Limb (tissue), 2 donors: ENCODE results near the gene ZSCAN16.
"Not testable (repeated sequence)": the region's sequence is repeated elsewhere in the genome, so short reads cannot be mapped to it uniquely, and the experiment has no call there.

Source experiments
- DNase-seq, 2 donors: peaks; one replicate each; pipeline ENCODE4 v3.0.0-alpha.2; 2016; ENCODE audit errors: extremely low spot score in 2 of 2

Gene ZSCAN16

DNA sequence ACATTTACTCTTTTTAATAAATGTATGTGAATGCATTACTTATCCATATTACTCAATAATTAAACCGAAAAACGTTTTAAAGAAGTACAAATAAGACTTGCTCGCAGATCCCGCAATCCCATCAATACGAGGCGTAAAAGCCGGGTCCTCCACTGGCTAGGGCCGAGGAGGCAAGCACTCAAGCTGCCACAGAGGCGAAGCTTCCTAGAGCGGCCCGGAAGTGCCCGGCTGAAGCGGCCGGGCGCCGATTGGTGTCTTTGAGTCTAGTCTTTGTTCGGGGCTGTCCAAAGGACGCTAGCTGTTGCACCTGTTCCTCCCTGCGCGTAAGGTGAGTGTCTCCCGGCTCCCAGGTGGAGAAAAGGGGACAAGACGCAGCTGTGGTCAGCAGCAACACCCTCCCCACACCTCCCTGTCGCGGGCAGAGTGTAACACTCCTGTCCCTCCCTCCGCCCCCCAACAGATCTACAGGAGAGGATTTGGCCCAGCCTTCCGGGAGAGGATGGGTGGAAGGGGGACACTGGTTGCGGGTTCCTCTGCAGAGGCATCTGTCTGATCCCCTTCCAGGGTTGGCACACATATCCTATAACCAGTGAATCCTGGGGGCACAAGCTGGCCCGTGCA, at the start of gene ZSCAN16:
ZSCAN16 (plus strand) TSS at position 260 of the 621 bp plus-strand sequence. CDS start 835 bp downstream, outside the sequence.
- peak; percentile 85 to 86 for DNase-seq

DNA sequence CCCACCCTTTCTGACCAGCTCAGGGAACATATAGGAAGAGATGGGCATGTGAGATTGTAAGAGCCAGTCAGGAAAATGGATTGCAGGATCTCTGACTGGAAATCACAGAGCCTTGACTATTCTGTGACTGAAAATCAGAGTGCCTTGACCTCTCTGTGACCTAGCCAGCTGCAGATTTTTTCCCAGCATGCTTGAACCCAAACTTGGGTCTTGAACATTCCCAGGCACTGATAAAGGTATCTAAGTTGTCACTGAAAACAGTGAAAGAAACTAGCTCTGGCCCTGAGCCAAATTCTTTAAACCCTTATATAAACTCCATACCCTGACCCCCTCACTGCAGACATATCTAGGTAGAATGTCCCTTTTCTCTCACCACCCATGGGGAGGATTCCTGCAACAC, 46.4 kb upstream of the ZSCAN16 start:
- DNase-seq: no peak

DNA sequence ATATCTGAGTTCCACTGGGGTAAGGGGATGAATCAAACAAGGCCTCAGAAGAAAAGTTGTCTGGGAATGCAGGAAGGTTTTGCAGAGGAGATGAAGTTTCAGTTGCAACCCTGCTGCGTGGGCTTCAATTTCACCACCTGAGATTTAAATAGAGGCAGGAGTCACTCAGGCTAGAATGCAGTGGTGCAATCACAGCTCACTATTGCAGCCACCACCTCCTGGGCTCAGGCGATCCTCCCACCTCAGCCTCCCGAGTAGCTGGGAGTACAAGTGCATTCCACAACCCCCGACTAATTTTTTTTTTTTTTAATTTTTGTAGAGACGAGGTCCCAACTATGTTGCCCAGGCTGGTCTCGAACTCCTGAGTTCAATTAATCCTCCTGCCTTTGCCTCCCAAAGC, 45.6 kb upstream of the ZSCAN16 start:
- DNase-seq: no peak

DNA sequence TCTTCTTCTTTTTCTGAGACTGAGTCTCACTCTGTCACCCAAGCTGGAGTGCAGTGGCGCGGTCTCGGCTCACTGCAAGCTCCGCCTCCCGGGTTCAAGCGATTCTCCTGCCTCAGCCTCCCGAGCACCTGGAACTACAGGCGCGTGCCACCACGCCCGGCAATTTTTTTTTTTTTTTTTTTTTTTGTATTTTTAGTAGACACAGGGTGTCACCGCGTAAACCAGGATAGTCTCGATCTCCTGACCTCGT, 44.1 kb upstream of the ZSCAN16 start, which contains the start of gene ZNF165:
ZNF165 (plus strand) TSS at position 188 of the 250 bp plus-strand sequence. CDS start 4,913 bp downstream, outside the sequence.
- not testable (repeated sequence) for DNase-seq

GRCh38 chr6:28080631-28081485, 43.6 kb upstream of the ZSCAN16 start:
- DNase-seq: peak; percentile 95 to 97

- peak in 1 of 2 donors; percentile 2 for DNase-seq
These were observed 43.0 kb upstream of the ZSCAN16 start for GRCh38 chr6:28081486-28081751.

DNA sequence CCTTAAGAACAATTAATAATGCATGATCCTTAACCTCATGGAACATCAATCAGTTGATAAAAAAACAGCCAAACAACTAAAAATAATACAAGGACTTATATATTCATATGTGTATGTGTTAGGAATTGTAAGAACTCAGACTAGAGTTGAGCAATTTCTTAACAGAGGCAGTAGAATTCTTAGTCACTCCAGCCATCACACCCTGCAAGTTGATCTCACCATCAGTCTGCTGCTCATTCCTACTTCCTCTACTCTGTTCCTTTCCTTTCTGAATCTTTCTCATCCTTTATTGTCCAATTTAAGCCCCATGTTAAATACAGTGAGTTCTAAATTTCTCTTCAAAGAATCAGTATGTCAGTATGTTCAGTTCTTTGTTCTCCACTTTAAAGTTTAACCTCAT, 41.5 kb upstream of the ZSCAN16 start:
- DNase-seq: no peak

DNA sequence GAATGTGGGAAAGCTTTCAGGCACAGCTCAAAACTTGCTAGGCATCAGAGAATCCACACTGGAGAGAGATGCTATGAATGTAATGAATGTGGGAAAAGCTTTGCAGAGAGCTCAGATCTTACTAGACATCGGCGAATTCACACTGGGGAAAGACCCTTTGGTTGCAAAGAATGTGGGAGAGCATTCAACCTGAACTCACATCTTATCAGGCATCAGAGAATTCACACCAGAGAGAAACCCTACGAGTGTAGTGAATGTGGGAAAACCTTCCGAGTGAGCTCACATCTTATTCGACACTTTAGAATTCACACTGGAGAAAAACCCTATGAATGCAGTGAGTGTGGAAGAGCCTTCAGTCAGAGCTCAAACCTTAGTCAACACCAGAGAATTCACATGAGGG, 35.4 kb upstream of the ZSCAN16 start:
- DNase-seq: no peak

DNA sequence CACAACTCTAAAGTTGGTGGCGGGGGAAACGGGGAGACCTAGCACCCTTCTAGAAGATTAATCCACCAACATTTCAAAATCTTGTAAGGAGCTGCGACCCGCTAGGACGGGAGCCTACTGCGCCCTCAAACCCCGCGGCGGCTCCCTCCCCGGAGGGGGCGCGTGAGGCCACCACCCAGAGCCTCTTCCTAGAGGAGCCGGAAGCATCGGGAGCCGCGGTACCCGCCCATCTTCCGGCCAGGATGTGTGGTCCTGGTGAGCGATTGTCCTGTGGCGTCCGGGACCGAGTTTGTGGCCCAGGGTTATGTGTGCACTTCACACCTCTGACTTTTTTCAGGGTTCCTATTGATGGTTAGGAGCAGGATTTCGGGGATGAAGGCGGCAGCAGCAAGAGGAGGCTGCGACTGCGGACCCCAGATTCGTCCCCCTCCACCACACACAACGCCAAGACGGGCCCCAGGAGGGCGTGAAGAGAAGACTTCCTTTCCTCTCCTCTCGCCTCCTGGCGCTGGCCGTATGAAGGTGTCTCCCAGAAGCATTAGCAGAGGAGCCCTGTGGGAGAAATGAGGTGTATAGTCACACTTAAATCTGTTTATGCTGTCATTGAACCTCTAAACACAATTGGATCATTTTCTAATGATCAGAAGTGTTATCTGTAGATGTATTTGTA, 33.4 kb upstream of the ZSCAN16 start:
- DNase-seq: peak in 1 of 2 donors; percentile 46

GRCh38 chr6:28102222-28102621, 22.2 kb upstream of the ZSCAN16 start:
- not testable (repeated sequence) for DNase-seq

DNA sequence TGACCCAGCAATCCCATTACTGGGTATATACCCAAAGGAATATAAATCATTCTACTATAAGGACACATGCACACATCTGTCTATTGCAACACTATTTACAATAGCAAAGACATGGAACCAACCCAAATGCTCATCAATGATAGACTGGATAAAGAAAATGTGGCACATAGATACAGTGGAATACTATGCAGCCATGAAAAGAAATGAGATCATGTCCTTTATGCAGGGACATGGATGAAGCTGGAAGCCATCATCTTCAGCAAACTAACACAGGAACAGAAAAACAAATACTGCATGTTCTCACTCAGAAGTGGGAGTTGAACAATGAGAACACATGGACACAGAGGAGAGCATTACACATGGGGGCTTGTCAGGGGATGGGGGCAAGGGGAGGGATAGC, 21.7 kb upstream of the ZSCAN16 start:
- not testable (repeated sequence) for DNase-seq

GRCh38 chr6:28104392-28105244, 19.8 kb upstream of the ZSCAN16 start:
- peak; percentile 86 to 90 for DNase-seq

DNA sequence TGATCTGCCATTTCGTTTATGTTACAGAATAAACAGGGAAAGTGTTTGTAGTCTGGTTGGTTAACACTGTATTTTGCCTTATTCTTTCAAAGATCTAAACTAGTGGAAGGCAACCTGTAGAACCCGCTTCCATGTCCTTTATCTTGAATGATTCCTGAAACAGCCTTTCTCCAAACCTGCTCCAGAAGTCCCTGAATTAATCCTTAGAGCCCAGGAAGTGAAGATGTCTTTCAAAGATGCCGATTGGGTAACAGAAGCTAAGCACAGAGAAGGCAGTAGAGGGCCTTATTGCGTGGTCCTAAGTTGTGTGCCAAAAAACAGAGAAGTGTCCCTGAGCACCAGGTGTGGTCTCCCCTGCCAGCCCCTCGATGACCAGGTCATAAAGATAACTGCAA, 19.2 kb upstream of the ZSCAN16 start:
- no peak for DNase-seq

DNA sequence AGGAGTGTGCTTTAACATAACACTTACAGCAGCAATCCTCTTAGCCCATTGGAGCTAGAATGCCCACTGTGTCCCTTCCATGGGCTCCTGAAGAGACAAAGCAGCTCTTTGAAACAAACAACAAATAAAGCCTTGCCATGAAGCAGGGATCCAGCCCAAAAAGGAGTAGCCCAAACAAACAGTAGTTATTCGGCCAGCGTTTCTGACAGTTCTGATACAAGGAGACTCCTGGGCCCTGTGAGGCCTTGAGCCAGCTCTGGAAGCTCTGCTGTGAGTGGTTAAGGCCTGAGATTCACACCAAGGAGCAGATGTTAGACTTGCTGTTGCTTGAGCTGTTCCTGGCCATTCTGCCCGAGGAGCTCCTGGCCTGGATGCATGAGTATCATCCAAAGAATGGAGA, 16.9 kb upstream of the ZSCAN16 start:
- DNase-seq: no peak

DNA sequence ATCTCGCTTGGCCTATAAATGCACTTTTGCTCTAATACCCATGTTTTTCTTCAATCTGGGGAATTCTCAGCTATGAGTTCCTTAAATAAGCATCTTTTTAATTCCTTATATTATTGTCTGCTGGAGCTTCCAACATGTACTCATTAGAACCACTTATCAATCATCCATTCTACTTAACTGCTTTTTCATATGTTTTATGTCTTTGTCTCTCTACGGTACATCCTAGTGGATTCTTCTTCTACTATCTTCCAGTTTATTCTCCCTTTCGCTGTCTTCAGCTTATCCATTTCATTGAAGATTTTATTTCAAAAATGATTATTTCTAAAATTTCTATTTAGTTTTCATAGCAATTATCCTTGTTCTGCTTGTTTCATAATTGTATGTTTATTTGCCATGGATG, 12.4 kb upstream of the ZSCAN16 start:
- DNase-seq: no peak

DNA sequence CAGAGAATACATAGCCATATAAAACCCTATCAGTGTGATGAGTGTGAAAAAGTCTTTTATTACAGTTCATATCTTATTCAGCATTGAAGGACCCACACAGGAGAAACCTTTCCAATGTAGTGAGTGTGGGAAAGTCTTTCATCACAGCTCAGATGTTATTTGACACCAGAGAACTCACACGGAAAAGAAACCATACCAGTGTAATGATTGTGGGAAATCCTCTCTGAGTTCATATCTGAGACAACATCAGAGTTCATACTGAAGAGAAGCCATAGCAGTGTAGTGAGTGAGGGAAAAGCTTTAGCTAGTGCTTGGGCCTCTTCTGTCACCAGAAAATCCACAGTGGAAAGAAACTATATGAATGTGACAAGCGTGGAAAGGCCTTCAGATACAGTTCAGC, 8.6 kb upstream of the ZSCAN16 start:
- DNase-seq: no peak

DNA sequence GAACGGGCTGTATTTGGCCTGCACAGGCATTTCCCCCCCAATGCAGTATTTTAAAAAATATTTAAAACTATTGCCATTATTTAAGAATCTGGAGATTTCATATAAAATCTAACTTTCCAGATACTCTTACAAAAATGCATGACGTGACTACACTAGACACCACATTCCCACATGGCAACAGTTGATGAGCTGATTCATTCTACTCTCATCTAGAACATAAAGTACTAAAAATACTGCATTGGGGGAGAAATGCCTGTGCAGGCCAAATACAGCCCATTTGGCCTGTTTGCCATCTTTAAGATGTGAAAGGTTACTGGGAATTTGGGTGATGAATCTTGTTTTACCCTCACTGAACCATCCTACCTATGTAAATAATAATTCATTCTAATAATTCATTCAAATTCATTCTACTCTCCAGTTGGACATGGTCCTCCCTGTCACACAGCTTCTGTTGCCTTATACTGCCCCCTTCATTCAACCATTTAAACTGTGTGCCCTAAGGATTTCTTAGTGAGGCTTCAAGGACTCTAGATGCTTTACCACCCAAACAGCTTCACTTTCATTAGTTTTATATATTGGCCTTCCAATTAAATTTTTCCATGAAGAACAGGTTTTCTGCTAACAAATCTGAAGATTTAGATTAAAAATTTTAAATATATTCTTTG, 6.9 kb upstream of the ZSCAN16 start:
- DNase-seq: no peak

DNA sequence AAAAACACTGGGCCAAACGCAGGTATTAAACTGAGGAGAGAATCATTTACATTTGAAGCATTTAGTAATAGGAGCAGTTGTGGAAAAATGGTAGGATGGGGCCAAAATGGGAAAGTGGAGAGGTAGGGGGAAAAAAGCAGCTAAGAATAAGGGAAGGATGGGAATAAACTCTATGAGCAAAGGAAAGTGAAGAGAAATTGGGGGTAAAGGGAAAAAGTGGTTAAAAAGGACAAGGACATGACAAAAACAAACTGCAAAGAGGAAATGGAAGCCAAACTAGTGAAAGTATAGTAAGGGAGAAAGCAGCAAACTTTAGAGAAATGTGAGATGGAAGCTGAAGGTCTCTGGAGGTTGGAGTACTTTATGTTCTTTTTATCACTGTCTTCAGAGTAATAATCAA, 6.2 kb upstream of the ZSCAN16 start:
- DNase-seq: no peak

- DNase-seq: no peak
These were observed 2.5 kb upstream of the ZSCAN16 start for GRCh38 chr6:28121876-28122275.

DNA sequence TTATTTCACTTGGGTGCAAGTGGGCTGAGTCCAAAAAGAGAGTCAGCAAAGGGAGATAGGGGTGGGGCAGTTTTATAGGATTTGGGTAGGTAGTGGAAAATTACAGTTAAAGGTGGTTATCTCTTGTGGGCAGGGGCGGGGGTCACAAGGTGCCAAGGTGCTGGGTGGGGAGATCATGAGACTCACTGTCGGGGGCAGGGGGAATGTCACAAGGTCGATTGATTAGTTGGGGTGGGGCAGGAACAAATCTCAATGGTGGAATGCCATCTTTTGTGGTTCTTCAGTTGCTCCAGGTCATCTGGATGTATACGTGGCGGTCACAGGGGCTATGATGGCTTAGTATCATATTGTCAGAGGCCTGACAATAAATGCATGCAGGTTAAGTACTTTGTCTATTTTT, 2.1 kb upstream of the ZSCAN16 start:
- not testable (repeated sequence) for DNase-seq

DNA sequence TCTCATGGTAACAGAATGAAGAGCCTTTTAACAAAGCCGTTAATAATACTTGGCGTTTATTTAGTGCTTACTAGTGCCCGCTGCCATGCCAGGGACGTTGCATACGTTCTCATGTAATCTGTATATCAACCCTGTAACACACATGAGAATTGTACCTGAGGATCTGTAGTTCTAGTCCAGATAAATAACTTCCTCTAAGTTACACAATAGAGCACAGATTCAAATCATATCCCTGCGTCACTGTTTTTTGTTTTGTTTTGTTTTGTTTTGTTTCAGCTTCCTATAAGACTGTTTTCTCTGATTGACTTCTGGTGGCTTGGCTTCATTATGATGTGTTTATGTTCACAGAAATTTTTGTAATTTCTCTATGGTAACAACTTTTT, 553 bp downstream of the ZSCAN16 start:
- DNase-seq: no peak
